GM12878 (cell line): Measurements from ENCODE around the gene BCKDHA. TPM values are rescaled to one million over a fixed set of nuclear protein-coding genes. Genes with fewer than 3 reads are reported as not detected.

Experiments
- ATAC-seq: fragments of 200-7000 bp; cut with Tn5 transposase; 3 replicates; pipeline ENCODE4 v1.9.1; 2020; ENCODE audit warnings: mild to moderate bottlenecking, moderate library complexity
- BruUV-seq: library from RNA; stranded (reverse); fragments of 400-500 nt; replicated peaks from 2 replicates; lab custom pipeline; 2021; lab: Mats Ljungman, UMichigan
- CTCF ChIA-PET: fragments of 300-600 bp; sonication (Branson Sonifier 250); formaldehyde crosslinking; extraction: SDS; loops from one replicate; lab custom pipeline; 2021; ENCODE audit warnings: inconsistent platforms; lab: Yijun Ruan, JAX
- POLR2A ChIA-PET: fragments of 350-600 bp; formaldehyde crosslinking; extraction: SDS; loops from one replicate; lab custom pipeline; 2021; ENCODE audit warnings: inconsistent platforms; lab: Charles Lee
- RAD21 ChIA-PET: fragments of 300-600 bp; sonication (Branson Sonifier 250); formaldehyde crosslinking; loops from one replicate; lab custom pipeline; 2023; ENCODE audit warnings: antibody characterized with exemption; ENCODE audit not compliant: unreplicated experiment; lab: Charles Lee
- SMC1A ChIA-PET: fragments of 300-600 bp; sonication (Branson Sonifier 250); formaldehyde crosslinking; loops from one replicate; lab custom pipeline; 2023; ENCODE audit not compliant: unreplicated experiment, uncharacterized antibody; lab: Charles Lee
- DNase-seq: peaks from one replicate; pipeline ENCODE4 v3.0.0-alpha.2; 2011; ENCODE audit warnings: low read depth, low spot score
- FAIRE-seq: peaks from 3 replicates; lab custom pipeline; 2011; peaks lifted over from hg19 to GRCh38; lab: Jason Lieb, UNC
- H2AFZ ChIP-seq: 2 replicates; pipeline ENCODE4 v1.6.0; 2011; ENCODE audit warnings: low read depth, low read length, control low read depth; ENCODE audit not compliant: control insufficient read depth
- H3K27ac ChIP-seq: 2 replicates; pipeline ENCODE4 v1.5.1; 2011; ENCODE audit warnings: control low read depth; ENCODE audit not compliant: control insufficient read depth, insufficient read depth
- H3K27me3 ChIP-seq, 2 experiments: replicated peaks in 1 of 2; 2 replicates each; pipeline versions ENCODE4 v1.6.0 to v1.6.1; 2011; ENCODE audit warnings: low read length in 1 of 2; ENCODE audit not compliant: control insufficient read depth in 2 of 2, insufficient read depth in 2 of 2
- H3K36me3 ChIP-seq, 2 experiments: 2 replicates each; pipeline ENCODE4 v1.5.1; 2011; ENCODE audit warnings: low read length in 1 of 2; ENCODE audit not compliant: control insufficient read depth in 2 of 2, insufficient read depth in 2 of 2
- H3K4me1 ChIP-seq: 2 replicates; pipeline ENCODE4 v1.6.1; 2011; ENCODE audit warnings: mild to moderate bottlenecking, low read length, moderate library complexity, mixed read lengths; ENCODE audit not compliant: control insufficient read depth, insufficient read depth
- H3K4me2 ChIP-seq: 2 replicates; pipeline ENCODE4 v1.6.0; 2011; ENCODE audit warnings: control low read depth; ENCODE audit not compliant: control insufficient read depth, insufficient read depth
- H3K4me3 ChIP-seq: fragments of 200-600 bp; sonication (generic); 2 replicates; pipeline ENCODE4 v1.5.1; 2016
- H3K79me2 ChIP-seq: 2 replicates; pipeline ENCODE4 v1.6.0; 2011; ENCODE audit warnings: low read length; ENCODE audit not compliant: control insufficient read depth, insufficient read depth
- H3K9ac ChIP-seq: 2 replicates; pipeline ENCODE4 v1.8.0; 2011; ENCODE audit warnings: low read length, control low read depth, mixed read lengths; ENCODE audit not compliant: control insufficient read depth, insufficient read depth
- H3K9me3 ChIP-seq: replicated peaks from 3 replicates; pipeline ENCODE4 v1.5.1; 2011; ENCODE audit warnings: mild to moderate bottlenecking, low read length; ENCODE audit not compliant: control insufficient read depth, insufficient read depth
- H4K20me1 ChIP-seq: 2 replicates; pipeline ENCODE4 v1.6.0; 2011; ENCODE audit not compliant: control insufficient read depth, insufficient read depth
- BACH1 ChIP-seq: fragments of 450-650 bp; IDR thresholded peaks from 2 replicates; pipeline ENCODE4 v1.6.1; 2017; ENCODE audit warnings: mild to moderate bottlenecking, borderline replicate concordance
- BMI1 ChIP-seq: fragments of 450-650 bp; IDR thresholded peaks from 2 replicates; pipeline ENCODE4 v1.6.1; 2016; ENCODE audit warnings: mild to moderate bottlenecking, moderate library complexity, borderline replicate concordance
- MXI1 ChIP-seq: fragments of 150-350 bp; IDR thresholded peaks from 2 replicates; pipeline ENCODE4 v1.6.1; 2011; ENCODE audit warnings: low read depth, mild to moderate bottlenecking, inconsistent platforms, low read length, improper control_type of control experiment
- NBN ChIP-seq: fragments of 450-650 bp; IDR thresholded peaks from 2 replicates; pipeline ENCODE4 v1.6.1; 2016
- WGBS: methylation state at CpG from one replicate; pipeline ENCODE4 v1.1.6; 2016; ENCODE audit warnings: low lambda C conversion rate; ENCODE audit not compliant: insufficient replicate concordance, insufficient coverage; ENCODE audit errors: missing lambda C conversion rate; 5-methylcytosine and 5-hydroxymethylcytosine counted together
- in situ Hi-C: fragments of 300-500 bp; cut with MboI; formaldehyde crosslinking; loops from 9 replicates; pipeline ENCODE4 v1.14.3; 2018; ENCODE audit warnings: mixed read lengths
- intact Hi-C: fragments of 100-400 bp; cut with micrococcal nuclease; formaldehyde crosslinking; loops from one replicate; pipeline ENCODE4 v1.14.2; 2022; ENCODE audit not compliant: unreplicated experiment
- polyA plus RNA-seq, 11 experiments: library from polyadenylated mRNA; depleted of rRNA in 4 of 11; unstranded in 6 of 11; stranded (reverse) in 5 of 11; fragments of >200 nt; fragmentation: Nextera tagmentation in 4 of 11; fragmentation: Illumina TruSeq in 1 of 11; extraction: Ambion mirVana in 4 of 11; extraction: Trizol in 1 of 11; gene quantifications; 1 replicate in 1 of 11; 2 replicates in 10 of 11; pipeline versions ENCODE4 v1.2.1 to v1.2.3, GENCODE V29; 2011 to 2016; ENCODE audit warnings: inconsistent platforms in 2 of 11, missing spikeins in 2 of 11, low read depth in 1 of 11
- total RNA-seq, 4 experiments: library from RNA; depleted of rRNA in 3 of 4; stranded (reverse); fragments of >200 nt in 3 of 4; fragmentation: Illumina TruSeq in 1 of 4; extraction: Trizol in 1 of 4; gene quantifications; 2 replicates each; pipeline versions ENCODE4 v1.2.1 to v1.2.3, GENCODE V29; 2013 to 2021
- TF ChIP-seq, protein P1 (sequence below): IDR thresholded peaks from 2 replicates; pipeline ENCODE4 v1.6.1; 2011; ENCODE audit warnings: low read depth, mild to moderate bottlenecking, low read length, moderate library complexity, borderline replicate concordance; ENCODE audit errors: extremely low read depth
- TF ChIP-seq, protein P2 (sequence below): IDR thresholded peaks from 2 replicates; pipeline ENCODE4 v1.6.1; 2012; ENCODE audit warnings: low read depth, low read length, improper control_type of control experiment

The BCKDHA gene
- total and polyA plus RNA-seq, 10 of the 15 experiments (the other 5 are each of a cell fraction or from before 2014, with no cell fraction given), result 9.9 to 107 (median 46.4) TPM

DNA sequence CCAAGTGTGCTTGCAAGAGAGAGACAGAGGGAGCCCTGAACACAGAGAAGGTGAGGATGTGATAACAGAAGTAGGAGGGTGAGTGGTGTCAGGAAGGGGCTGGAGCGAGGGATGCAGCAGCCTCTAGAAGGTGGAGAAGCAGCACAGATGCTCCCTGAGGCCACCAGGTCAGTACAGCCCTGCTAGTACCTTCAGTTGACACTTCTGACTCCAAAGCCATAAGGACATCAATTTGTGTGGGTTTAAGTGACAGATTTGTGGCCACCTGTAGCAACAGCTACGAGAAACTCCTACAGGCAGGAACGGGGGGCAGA lies 52.2 kb downstream of the BCKDHA start:
- TF ChIP-seq, protein P1, sequence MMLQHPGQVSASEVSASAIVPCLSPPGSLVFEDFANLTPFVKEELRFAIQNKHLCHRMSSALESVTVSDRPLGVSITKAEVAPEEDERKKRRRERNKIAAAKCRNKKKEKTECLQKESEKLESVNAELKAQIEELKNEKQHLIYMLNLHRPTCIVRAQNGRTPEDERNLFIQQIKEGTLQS, result no peak
- TF ChIP-seq NBN, result no peak
- no peak for TF ChIP-seq BACH1
- no peak for TF ChIP-seq BMI1
- TF ChIP-seq MXI1, result no peak
- TF ChIP-seq, protein P2, sequence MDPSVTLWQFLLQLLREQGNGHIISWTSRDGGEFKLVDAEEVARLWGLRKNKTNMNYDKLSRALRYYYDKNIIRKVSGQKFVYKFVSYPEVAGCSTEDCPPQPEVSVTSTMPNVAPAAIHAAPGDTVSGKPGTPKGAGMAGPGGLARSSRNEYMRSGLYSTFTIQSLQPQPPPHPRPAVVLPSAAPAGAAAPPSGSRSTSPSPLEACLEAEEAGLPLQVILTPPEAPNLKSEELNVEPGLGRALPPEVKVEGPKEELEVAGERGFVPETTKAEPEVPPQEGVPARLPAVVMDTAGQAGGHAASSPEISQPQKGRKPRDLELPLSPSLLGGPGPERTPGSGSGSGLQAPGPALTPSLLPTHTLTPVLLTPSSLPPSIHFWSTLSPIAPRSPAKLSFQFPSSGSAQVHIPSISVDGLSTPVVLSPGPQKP, result no peak
- Histone ChIP-seq H3K4me1 (peaks cover 12% of the 10 kb centered on the region), H3K4me2 (no peak overlapping the region), H3K36me3 (no peaks in the 10 kb centered on the region), H4K20me1 (no peaks in the 10 kb centered on the region), H3K27ac (no peak overlapping the region), H3K9me3 (no peaks in the 10 kb centered on the region), H2AFZ (no peak overlapping the region), H3K4me3 (no peak overlapping the region), H3K79me2 (no peaks in the 10 kb centered on the region), H3K9ac (no peak overlapping the region), H3K27me3 (no peaks in the 10 kb centered on the region)
- no peak for DNase-seq
- WGBS, result 36% methylated on average over 3 of the region's 3 CpGs
- ChIA-PET RAD21 (interaction anchor here (0.7 to 5.5 kb wide), 10 partner anchors 8 to 148 kb away, joined by 3 to 56 read pairs (median 8); partner anchors contain the start of gene CEACAM21), SMC1A (interaction anchor here (1.0 to 5.1 kb wide), 21 partner anchors 8 to 147 kb away, joined by 3 to 69 read pairs (median 7); partner anchors contain the start of genes CEACAM21 and DMAC2), POLR2A (interaction anchor here (1.5 kb wide), 1 partner anchor 89 kb away, joined by 3 read pairs; no protein-coding TSS in a partner anchor), CTCF (interaction anchor here (1.0 to 10.9 kb wide), 17 partner anchors 10 to 182 kb away, joined by 3 to 314 read pairs (median 8); partner anchors contain the start of genes B9D2, CEACAM21 and DMAC2)
- no TSS peak for BruUV-seq
- intact Hi-C loops (loop anchor here (1.0 to 5.0 kb wide), 4 partner anchors 88 to 120 kb away; partner anchors contain the start of gene TGFB1), in situ Hi-C loops (loop anchor here (10.0 kb wide), 2 partner anchors 85 to 125 kb away; partner anchors contain the start of gene CEACAM21)
- ATAC-seq, result peak; percentile 18; the same call in 2 of the 3 replicates
- FAIRE-seq, result no peak
